Neural cell (in vitro differentiated cells): ENCODE results near the gene EPAS1. TPM values are rescaled to one million over a fixed set of nuclear protein-coding genes. Genes with fewer than 3 reads are reported as not detected.

Experiments
- H2AFZ ChIP-seq: fragments of 200-600, 300-800 bp; sonication (generic), shearing (Covaris generic); 2 replicates; pipeline ENCODE4 v1.6.0; 2014; ENCODE audit warnings: low read depth, mild to moderate bottlenecking, antibody characterized with exemption, low read length, moderate library complexity
- H3F3A ChIP-seq: fragments of 200-600 bp; shearing (Covaris generic); 2 replicates; pipeline ENCODE4 v1.6.1; 2016; ENCODE audit warnings: mild to moderate bottlenecking, moderate library complexity, mixed read lengths, antibody characterized with exemption, low read length; ENCODE audit not compliant: insufficient read depth, poor library complexity, severe bottlenecking
- H3K27ac ChIP-seq: fragments of 200-600, 300-800 bp; sonication (generic), shearing (Covaris generic); 2 replicates; pipeline ENCODE4 v1.5.1; 2014; ENCODE audit warnings: mild to moderate bottlenecking, low read length, moderate library complexity
- H3K27me3 ChIP-seq: fragments of 300-800, 200-600 bp; sonication (generic), shearing (Covaris generic); 2 replicates; pipeline ENCODE4 v1.6.0; 2014; ENCODE audit warnings: mild to moderate bottlenecking, low read depth, low read length, moderate library complexity; ENCODE audit not compliant: insufficient read depth
- H3K36me3 ChIP-seq: fragments of 300-800, 200-600 bp; sonication (generic), shearing (Covaris generic); 2 replicates; pipeline ENCODE4 v1.5.1; 2014; ENCODE audit warnings: mild to moderate bottlenecking, antibody characterized with exemption, low read length, moderate library complexity; ENCODE audit not compliant: insufficient read depth
- H3K4me2 ChIP-seq: fragments of 300-800, 200-600 bp; sonication (generic), shearing (Covaris generic); 2 replicates; pipeline ENCODE4 v1.6.0; 2014; ENCODE audit warnings: mild to moderate bottlenecking, low read length
- H3K4me3 ChIP-seq: fragments of 300-800, 200-600 bp; sonication (generic), shearing (Covaris generic); 2 replicates; pipeline ENCODE4 v1.5.1; 2014; ENCODE audit warnings: mild to moderate bottlenecking, low read length, moderate library complexity
- H3K79me2 ChIP-seq: fragments of 200-600 bp; shearing (Covaris generic); replicated peaks from 2 replicates; pipeline ENCODE4 v1.6.0; 2014; ENCODE audit warnings: mild to moderate bottlenecking, low read length, moderate library complexity; ENCODE audit not compliant: insufficient read depth
- H3K9ac ChIP-seq: fragments of 300-800, 200-600 bp; sonication (generic), shearing (Covaris generic); 2 replicates; pipeline ENCODE4 v1.6.1; 2016; ENCODE audit warnings: mild to moderate bottlenecking, low read length, mixed read lengths
- H3K9me2 ChIP-seq: fragments of 200-600 bp; shearing (Covaris generic); 2 replicates; pipeline ENCODE4 v1.6.1; 2016; ENCODE audit warnings: mild to moderate bottlenecking, low read length, mixed read lengths; ENCODE audit not compliant: insufficient read depth
- H3K9me3 ChIP-seq: fragments of 200-600, 300-800 bp; sonication (generic), shearing (Covaris generic); 2 replicates; pipeline ENCODE4 v1.6.1; 2016; ENCODE audit warnings: mild to moderate bottlenecking, mixed run types, low read length, moderate library complexity, mixed read lengths
- H4K20me1 ChIP-seq: fragments of 200-600 bp; shearing (Covaris generic); 2 replicates; pipeline ENCODE4 v1.6.1; 2016; ENCODE audit warnings: mild to moderate bottlenecking, mixed run types; ENCODE audit not compliant: insufficient read depth
- CTCF ChIP-seq: fragments of 450-650 bp; IDR thresholded peaks from 2 replicates; pipeline ENCODE4 v1.5.1; 2014; ENCODE audit warnings: antibody characterized with exemption, mild to moderate bottlenecking, moderate library complexity; ENCODE audit not compliant: poor library complexity, severe bottlenecking
- EP300 ChIP-seq: fragments of 450-650 bp; conservative IDR thresholded peaks from 2 replicates; pipeline ENCODE4 v1.6.1; 2014; ENCODE audit warnings: antibody characterized with exemption, mild to moderate bottlenecking, moderate library complexity; ENCODE audit not compliant: poor library complexity, severe bottlenecking
- EZH2 ChIP-seq: fragments of 200-600, 300-800 bp; shearing (Covaris generic), sonication (generic); IDR thresholded peaks from 2 replicates; pipeline ENCODE4 v1.6.1; 2014; ENCODE audit warnings: antibody characterized with exemption, low read length, borderline replicate concordance, mild to moderate bottlenecking; ENCODE audit not compliant: insufficient read depth, poor library complexity, severe bottlenecking
- MXI1 ChIP-seq: fragments of 450-650 bp; conservative IDR thresholded peaks from 2 replicates; pipeline ENCODE4 v1.6.1; 2014; ENCODE audit warnings: antibody characterized with exemption, mild to moderate bottlenecking; ENCODE audit not compliant: poor library complexity, severe bottlenecking
- POLR2AphosphoS5 ChIP-seq: IDR thresholded peaks from 2 replicates; pipeline ENCODE4 v1.6.1; 2012
- RAD21 ChIP-seq: fragments of 450-650 bp; conservative IDR thresholded peaks from 2 replicates; pipeline ENCODE4 v1.6.1; 2014; ENCODE audit warnings: antibody characterized with exemption, mild to moderate bottlenecking, moderate library complexity
- SMC3 ChIP-seq: fragments of 450-650 bp; conservative IDR thresholded peaks from 2 replicates; pipeline ENCODE4 v1.6.1; 2014; ENCODE audit warnings: antibody characterized with exemption, mild to moderate bottlenecking, moderate library complexity; ENCODE audit not compliant: poor library complexity
- TAF1 ChIP-seq: IDR thresholded peaks from 2 replicates; pipeline ENCODE4 v1.6.1; 2012; ENCODE audit warnings: low read depth
- polyA plus RNA-seq: library from polyadenylated mRNA; depleted of rRNA; stranded (reverse); fragments of >200 nt; gene quantifications from 2 replicates; pipeline ENCODE4 v1.2.3, GENCODE V29; 2014
- TF ChIP-seq, protein P1 (sequence below): IDR thresholded peaks from 2 replicates; pipeline ENCODE4 v1.6.1; 2012; ENCODE audit warnings: borderline replicate concordance

Gene EPAS1
- polyA plus RNA-seq, 1 donor from 2014 or later: not detected

DNA sequence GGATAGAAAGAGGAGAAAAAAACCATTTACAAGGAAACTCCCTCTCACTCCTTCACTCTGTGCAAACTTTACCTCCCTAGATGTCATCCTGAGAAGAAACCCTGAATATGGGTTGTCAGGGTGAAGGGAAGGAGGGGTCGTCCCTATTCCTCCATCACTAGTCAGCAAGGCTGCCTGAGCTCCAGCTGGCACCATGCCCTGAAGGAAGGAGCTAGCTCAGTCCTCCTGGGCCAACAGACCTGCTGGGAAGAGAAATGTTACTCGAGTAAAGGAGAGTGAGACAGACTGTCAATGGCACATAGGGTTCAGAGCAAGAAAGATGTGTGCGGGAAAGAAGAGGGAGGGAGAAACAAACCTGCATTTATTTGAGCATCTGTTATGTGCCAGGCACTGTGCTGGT lies 18.3 kb upstream of the EPAS1 start:
- H3K27me3 ChIP-seq: no peaks in the 10 kb centered on the region
- no peaks in the 10 kb centered on the region for H3K9me2 ChIP-seq
- TF ChIP-seq, protein P1, sequence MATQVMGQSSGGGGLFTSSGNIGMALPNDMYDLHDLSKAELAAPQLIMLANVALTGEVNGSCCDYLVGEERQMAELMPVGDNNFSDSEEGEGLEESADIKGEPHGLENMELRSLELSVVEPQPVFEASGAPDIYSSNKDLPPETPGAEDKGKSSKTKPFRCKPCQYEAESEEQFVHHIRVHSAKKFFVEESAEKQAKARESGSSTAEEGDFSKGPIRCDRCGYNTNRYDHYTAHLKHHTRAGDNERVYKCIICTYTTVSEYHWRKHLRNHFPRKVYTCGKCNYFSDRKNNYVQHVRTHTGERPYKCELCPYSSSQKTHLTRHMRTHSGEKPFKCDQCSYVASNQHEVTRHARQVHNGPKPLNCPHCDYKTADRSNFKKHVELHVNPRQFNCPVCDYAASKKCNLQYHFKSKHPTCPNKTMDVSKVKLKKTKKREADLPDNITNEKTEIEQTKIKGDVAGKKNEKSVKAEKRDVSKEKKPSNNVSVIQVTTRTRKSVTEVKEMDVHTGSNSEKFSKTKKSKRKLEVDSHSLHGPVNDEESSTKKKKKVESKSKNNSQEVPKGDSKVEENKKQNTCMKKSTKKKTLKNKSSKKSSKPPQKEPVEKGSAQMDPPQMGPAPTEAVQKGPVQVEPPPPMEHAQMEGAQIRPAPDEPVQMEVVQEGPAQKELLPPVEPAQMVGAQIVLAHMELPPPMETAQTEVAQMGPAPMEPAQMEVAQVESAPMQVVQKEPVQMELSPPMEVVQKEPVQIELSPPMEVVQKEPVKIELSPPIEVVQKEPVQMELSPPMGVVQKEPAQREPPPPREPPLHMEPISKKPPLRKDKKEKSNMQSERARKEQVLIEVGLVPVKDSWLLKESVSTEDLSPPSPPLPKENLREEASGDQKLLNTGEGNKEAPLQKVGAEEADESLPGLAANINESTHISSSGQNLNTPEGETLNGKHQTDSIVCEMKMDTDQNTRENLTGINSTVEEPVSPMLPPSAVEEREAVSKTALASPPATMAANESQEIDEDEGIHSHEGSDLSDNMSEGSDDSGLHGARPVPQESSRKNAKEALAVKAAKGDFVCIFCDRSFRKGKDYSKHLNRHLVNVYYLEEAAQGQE: no peak
- TF ChIP-seq POLR2AphosphoS5 (no peak), RAD21 (no peak), SMC3 (no peak), CTCF (no peak), MXI1 (no peak), EP300 (no peak), TAF1 (no peak)
- no peaks in the 10 kb centered on the region for H3F3A ChIP-seq
- no peaks in the 10 kb centered on the region for H3K79me2 ChIP-seq
- H3K9me3 ChIP-seq: no peaks in the 10 kb centered on the region
- H3K27ac ChIP-seq: no peak overlapping the region
- no peak overlapping the region for H3K4me3 ChIP-seq
- no peaks in the 10 kb centered on the region for H3K36me3 ChIP-seq
- no peak overlapping the region for H3K4me2 ChIP-seq
- H2AFZ ChIP-seq: no peak overlapping the region
- H4K20me1 ChIP-seq: no peaks in the 10 kb centered on the region
- H3K9ac ChIP-seq: no peak overlapping the region

GRCh38 chr2:46281939-46282338 lies 15.3 kb upstream of the EPAS1 start:
- H4K20me1 ChIP-seq: no peaks in the 10 kb centered on the region
- H3K9ac ChIP-seq: no peak overlapping the region
- H3K4me3 ChIP-seq: no peak overlapping the region
- H3K36me3 ChIP-seq: no peaks in the 10 kb centered on the region
- H3K4me2 ChIP-seq: no peak overlapping the region
- no peaks in the 10 kb centered on the region for H3K9me2 ChIP-seq
- no peaks in the 10 kb centered on the region for H3K27me3 ChIP-seq
- H3F3A ChIP-seq: no peaks in the 10 kb centered on the region
- H3K9me3 ChIP-seq: no peaks in the 10 kb centered on the region
- no peak overlapping the region for H2AFZ ChIP-seq
- no peak overlapping the region for H3K27ac ChIP-seq
- H3K79me2 ChIP-seq: no peaks in the 10 kb centered on the region
- no peak for TF ChIP-seq TAF1
- TF ChIP-seq, protein P1: no peak
- TF ChIP-seq SMC3: no peak
- no peak for TF ChIP-seq RAD21
- no peak for TF ChIP-seq POLR2AphosphoS5
- no peak for TF ChIP-seq MXI1
- TF ChIP-seq CTCF: no peak
- no peak for TF ChIP-seq EZH2
- TF ChIP-seq EP300: no peak
